NCI-H2029 (cell line): ENCODE measurements around the gene DNAJB12.

Experiments used
- DNase-seq: peaks from one replicate; lab custom pipeline; 2025; lab: John Stamatoyannopoulos, UW

Gene DNAJB12

DNA sequence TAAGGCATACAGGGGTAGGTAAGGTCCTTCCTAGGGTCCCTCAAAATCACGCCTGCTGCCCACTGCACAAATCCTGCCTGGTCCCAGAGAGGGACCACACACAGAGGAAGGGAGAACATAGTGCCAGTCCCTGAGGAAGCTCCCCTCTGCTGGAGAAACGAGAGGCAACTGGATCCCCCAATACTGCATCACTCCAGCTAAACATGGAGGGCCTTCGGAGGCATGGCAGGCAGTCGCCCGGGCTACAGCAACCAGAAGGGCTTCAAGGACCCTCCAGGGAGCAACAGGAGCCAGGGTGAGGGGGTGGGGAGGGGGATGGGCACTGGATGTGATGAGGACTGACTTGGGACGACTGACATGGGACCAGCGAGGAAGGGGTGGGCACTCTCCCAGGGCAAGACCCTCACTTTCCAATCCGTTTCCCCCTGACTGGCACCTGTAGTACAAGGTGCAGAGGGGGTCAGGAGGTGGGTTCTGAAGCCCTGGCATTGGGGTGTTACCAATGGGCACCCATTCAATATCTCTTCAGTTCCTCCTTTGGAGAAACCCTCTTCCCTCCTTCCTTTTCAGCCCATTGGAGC lies 59.3 kb downstream of the DNAJB12 start:
- DNase-seq = no peak

DNA sequence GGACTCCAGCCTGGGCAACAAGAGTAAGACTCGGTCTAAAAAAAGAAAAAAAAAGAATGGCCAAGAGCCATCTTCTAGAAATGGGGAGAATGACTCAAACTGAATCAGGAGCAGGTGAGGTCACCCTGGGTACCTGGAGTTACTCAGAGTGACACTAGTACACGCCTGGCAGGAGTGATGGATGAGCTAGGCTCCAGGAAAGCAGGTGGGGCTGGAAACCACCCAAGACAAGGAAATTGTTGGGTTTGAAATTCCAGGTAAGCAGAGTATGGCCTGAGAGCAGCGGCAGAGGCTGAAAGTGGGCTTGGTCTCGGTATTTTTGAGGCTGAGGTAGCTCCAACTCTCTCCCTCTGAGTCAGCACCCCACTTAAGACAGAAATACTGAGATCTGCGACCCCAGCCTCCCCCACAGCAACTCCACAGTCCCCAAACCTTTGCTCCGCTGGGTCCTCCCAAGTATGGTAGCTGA lies 62.5 kb downstream of the DNAJB12 start:
- no peak for DNase-seq

DNA sequence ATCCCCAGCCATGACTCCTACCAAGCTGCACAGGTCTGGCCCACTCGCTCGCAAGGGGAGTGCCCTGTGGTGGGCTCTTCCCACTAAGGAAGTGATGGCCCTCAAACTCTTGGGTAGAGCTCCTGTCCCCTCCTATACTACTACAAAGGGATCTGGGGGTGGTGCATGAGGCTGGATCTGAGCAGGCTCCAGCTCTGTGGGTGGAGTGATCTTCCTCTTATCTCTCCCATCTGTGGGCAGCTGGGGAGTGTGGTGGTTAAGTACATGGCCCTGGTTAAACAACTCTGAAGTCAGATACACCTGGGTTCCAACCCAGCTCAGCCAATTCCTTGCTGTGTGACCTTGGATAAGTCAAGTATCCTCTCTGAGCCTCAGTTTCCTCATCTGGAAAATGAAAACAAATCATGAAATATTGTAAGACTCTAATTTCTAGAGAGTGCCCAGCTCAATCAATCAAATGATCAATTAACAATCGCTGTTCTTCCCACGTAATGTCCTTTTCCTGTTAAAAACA lies 63.6 kb downstream of the DNAJB12 start:
- DNase-seq = no peak

GRCh38 chr10:72285972-72286521 lies 68.7 kb downstream of the DNAJB12 start:
- DNase-seq = no peak

- no peak for DNase-seq
Measured at GRCh38 chr10:72283131-72283530, 71.6 kb downstream of the DNAJB12 start.
